Karpas-422 (cell line): ENCODE data around the gene CBX4. TPM values are rescaled to one million over a fixed set of nuclear protein-coding genes. Genes with fewer than 3 reads are reported as not detected.
A peak's percentile ranks its signal among the peaks of the same experiment; 100 is the strongest.

Experiments used
- DNase-seq: peaks from one replicate; pipeline ENCODE4 v3.0.0-alpha.2; 2015
- H2AFZ ChIP-seq: fragments of 200-600 bp; sonication (generic); 2 replicates; pipeline ENCODE4 v1.6.1; 2014; ENCODE audit warnings: antibody characterized with exemption, low read length, mixed read lengths
- H3K27ac ChIP-seq: fragments of 200-600 bp; sonication (generic); 2 replicates; pipeline ENCODE4 v1.5.1; 2014; ENCODE audit warnings: mild to moderate bottlenecking, low read length, moderate library complexity
- H3K27me3 ChIP-seq: fragments of 200-600 bp; sonication (generic); 2 replicates; pipeline ENCODE4 v1.6.1; 2014; ENCODE audit warnings: low read length, mixed read lengths
- H3K36me3 ChIP-seq: fragments of 200-600 bp; sonication (generic); 2 replicates; pipeline ENCODE4 v1.6.1; 2014; ENCODE audit warnings: low read length, mixed read lengths; ENCODE audit not compliant: insufficient read depth
- H3K4me1 ChIP-seq: fragments of 200-600 bp; sonication (generic); 2 replicates; pipeline ENCODE4 v1.6.1; 2014; ENCODE audit warnings: mild to moderate bottlenecking, low read length, mixed read lengths
- H3K4me2 ChIP-seq: fragments of 200-600 bp; sonication (generic); 2 replicates; pipeline ENCODE4 v1.6.1; 2014; ENCODE audit warnings: low read length, low read depth, mild to moderate bottlenecking; ENCODE audit not compliant: poor library complexity, severe bottlenecking
- H3K4me3 ChIP-seq: fragments of 200-600 bp; sonication (generic); 2 replicates; pipeline ENCODE4 v1.5.1; 2014; ENCODE audit warnings: mild to moderate bottlenecking, antibody characterized with exemption, low read length, mixed read lengths
- H3K79me2 ChIP-seq: fragments of 200-600 bp; sonication (generic); 2 replicates; pipeline ENCODE4 v1.6.1; 2014; ENCODE audit warnings: mild to moderate bottlenecking, low read length, mixed read lengths
- H3K9ac ChIP-seq: fragments of 200-600 bp; sonication (generic); 2 replicates; pipeline ENCODE4 v1.6.0; 2014; ENCODE audit warnings: low read length
- H3K9me2 ChIP-seq: fragments of 200-600 bp; sonication (generic), shearing (Covaris generic); replicated peaks from 2 replicates; pipeline ENCODE4 v1.6.0; 2014; ENCODE audit warnings: mild to moderate bottlenecking, low read length, moderate library complexity; ENCODE audit not compliant: insufficient read depth
- H3K9me3 ChIP-seq: fragments of 300-700, 200-600 bp; sonication (generic); 2 replicates; pipeline ENCODE4 v1.6.1; 2014; ENCODE audit warnings: low read length, mixed read lengths
- H4K20me1 ChIP-seq: fragments of 200-600 bp; sonication (generic); 2 replicates; pipeline ENCODE4 v1.6.1; 2014; ENCODE audit warnings: mild to moderate bottlenecking, antibody characterized with exemption, low read length, low read depth; ENCODE audit not compliant: insufficient read depth
- total RNA-seq: library from RNA; depleted of rRNA; stranded (reverse); fragments of >200 nt; shearing (Covaris generic); gene quantifications from 2 replicates; pipeline ENCODE4 v1.2.3, GENCODE V29; 2014; ENCODE audit warnings: low replicate concordance

The CBX4 gene
- total RNA-seq, 1 experiment from 2014 or later: 33.3 TPM

- no peak for DNase-seq
- Histone ChIP-seq H3K79me2 (peaks cover 19% of the 10 kb centered on the region), H3K9me2 (no peaks in the 10 kb centered on the region), H3K4me3 (peak overlapping the region; percentile 81), H4K20me1 (peaks cover 11% of the 10 kb centered on the region), H3K27me3 (no peaks in the 10 kb centered on the region), H2AFZ (peak overlapping the region; percentile 65; the same call in 1 of the 2 replicates), H3K9ac (peak overlapping the region; percentile 95), H3K9me3 (no peaks in the 10 kb centered on the region), H3K4me1 (peaks cover 41% of the 10 kb centered on the region), H3K36me3 (peaks cover 12% of the 10 kb centered on the region; the same call in 1 of the 2 replicates), H3K4me2 (peak overlapping the region; percentile 96), H3K27ac (peak overlapping the region; percentile 64)
Observed at GRCh38 chr17:79796444-79796762, 42.8 kb downstream of the CBX4 start.

GRCh38 chr17:79795795-79796443 is 43.3 kb downstream of the CBX4 start:
- peak overlapping the region; percentile 96 for H3K4me2 ChIP-seq
- peak overlapping the region; percentile 64; the same call in 1 of the 2 replicates for H3K27ac ChIP-seq
- peaks cover 11% of the 10 kb centered on the region for H4K20me1 ChIP-seq
- no peak overlapping the region for H2AFZ ChIP-seq
- peaks cover 37% of the 10 kb centered on the region for H3K4me1 ChIP-seq
- H3K79me2 ChIP-seq: peaks cover 19% of the 10 kb centered on the region
- H3K9ac ChIP-seq: peak overlapping the region; percentile 95
- no peaks in the 10 kb centered on the region for H3K9me2 ChIP-seq
- H3K36me3 ChIP-seq: peaks cover 12% of the 10 kb centered on the region; the same call in 1 of the 2 replicates
- H3K4me3 ChIP-seq: peak overlapping the region; percentile 81
- H3K27me3 ChIP-seq: no peaks in the 10 kb centered on the region
- no peaks in the 10 kb centered on the region for H3K9me3 ChIP-seq
- no peak for DNase-seq

- no peak overlapping the region for H3K4me3 ChIP-seq
- no peaks in the 10 kb centered on the region for H3K27me3 ChIP-seq
- peaks cover 11% of the 10 kb centered on the region for H4K20me1 ChIP-seq
- H3K27ac ChIP-seq: no peak overlapping the region
- no peaks in the 10 kb centered on the region for H3K9me3 ChIP-seq
- H2AFZ ChIP-seq: no peak overlapping the region
- peak overlapping the region; percentile 17; the same call in 1 of the 2 replicates for H3K9ac ChIP-seq
- no peak for DNase-seq
- peaks cover 12% of the 10 kb centered on the region; the same call in 1 of the 2 replicates for H3K36me3 ChIP-seq
- H3K9me2 ChIP-seq: no peaks in the 10 kb centered on the region
- H3K4me1 ChIP-seq: peaks cover 27% of the 10 kb centered on the region
- H3K79me2 ChIP-seq: peaks cover 19% of the 10 kb centered on the region
- H3K4me2 ChIP-seq: no peak overlapping the region
Observed at GRCh38 chr17:79794659-79795511, 44.4 kb downstream of the CBX4 start.

- H3K27ac ChIP-seq: no peak overlapping the region
- H3K9ac ChIP-seq: no peak overlapping the region
- no peaks in the 10 kb centered on the region for H3K9me2 ChIP-seq
- H3K4me2 ChIP-seq: no peak overlapping the region
- H3K27me3 ChIP-seq: no peaks in the 10 kb centered on the region
- DNase-seq: peak; percentile 64
- H3K79me2 ChIP-seq: peaks cover 19% of the 10 kb centered on the region
- H3K4me1 ChIP-seq: peaks cover 20% of the 10 kb centered on the region
- H2AFZ ChIP-seq: no peak overlapping the region
- H3K4me3 ChIP-seq: no peak overlapping the region
- H3K9me3 ChIP-seq: no peaks in the 10 kb centered on the region
- H4K20me1 ChIP-seq: peaks cover 11% of the 10 kb centered on the region
- peaks cover 12% of the 10 kb centered on the region; the same call in 1 of the 2 replicates for H3K36me3 ChIP-seq
Observed at GRCh38 chr17:79793924-79794304, 45.3 kb downstream of the CBX4 start.

- H2AFZ ChIP-seq: no peak overlapping the region
- no peak overlapping the region for H3K4me2 ChIP-seq
- H3K79me2 ChIP-seq: peaks cover 19% of the 10 kb centered on the region
- no peak overlapping the region for H3K9ac ChIP-seq
- H4K20me1 ChIP-seq: peaks cover 11% of the 10 kb centered on the region
- peaks cover 12% of the 10 kb centered on the region; the same call in 1 of the 2 replicates for H3K36me3 ChIP-seq
- no peak overlapping the region for H3K27ac ChIP-seq
- H3K27me3 ChIP-seq: no peaks in the 10 kb centered on the region
- no peak for DNase-seq
- no peaks in the 10 kb centered on the region for H3K9me3 ChIP-seq
- H3K4me1 ChIP-seq: peaks cover 20% of the 10 kb centered on the region
- H3K4me3 ChIP-seq: no peak overlapping the region
- no peaks in the 10 kb centered on the region for H3K9me2 ChIP-seq
Observed at GRCh38 chr17:79792984-79793923, 46.0 kb downstream of the CBX4 start.

- peaks cover 19% of the 10 kb centered on the region for H3K79me2 ChIP-seq
- H3K4me2 ChIP-seq: no peak overlapping the region
- no peaks in the 10 kb centered on the region for H3K9me3 ChIP-seq
- H3K4me1 ChIP-seq: peaks cover 16% of the 10 kb centered on the region
- H3K27me3 ChIP-seq: no peaks in the 10 kb centered on the region
- H3K9ac ChIP-seq: no peak overlapping the region
- H3K9me2 ChIP-seq: no peaks in the 10 kb centered on the region
- no peak for DNase-seq
- H3K36me3 ChIP-seq: peaks cover 12% of the 10 kb centered on the region; the same call in 1 of the 2 replicates
- H3K27ac ChIP-seq: no peak overlapping the region
- no peak overlapping the region for H3K4me3 ChIP-seq
- no peak overlapping the region for H2AFZ ChIP-seq
- H4K20me1 ChIP-seq: peaks cover 11% of the 10 kb centered on the region
Observed at GRCh38 chr17:79792341-79792871, 46.8 kb downstream of the CBX4 start.

- Histone ChIP-seq H3K9ac (no peak overlapping the region), H2AFZ (no peak overlapping the region), H4K20me1 (peaks cover 11% of the 10 kb centered on the region), H3K79me2 (peaks cover 19% of the 10 kb centered on the region), H3K4me1 (peaks cover 16% of the 10 kb centered on the region), H3K4me3 (no peak overlapping the region), H3K9me2 (no peaks in the 10 kb centered on the region), H3K27ac (no peak overlapping the region), H3K27me3 (no peaks in the 10 kb centered on the region), H3K9me3 (no peaks in the 10 kb centered on the region), H3K4me2 (no peak overlapping the region), H3K36me3 (peaks cover 12% of the 10 kb centered on the region; the same call in 1 of the 2 replicates)
- no peak for DNase-seq
Observed at GRCh38 chr17:79791735-79792161, 47.5 kb downstream of the CBX4 start.
